Suprapubic skin (tissue), 3 donors: ENCODE results near the gene ZNF205.

ENCODE experiments used
- CTCF ChIP-seq, 2 donors: fragments of 200-600 bp in 1 of 2; fragments of 450-650 bp in 1 of 2; sonication (generic) in 1 of 2; IDR thresholded peaks; one replicate each; pipeline ENCODE4 v1.5.1; 2016 to 2019; ENCODE audit warnings: antibody characterized with exemption in 2 of 2, mild to moderate bottlenecking in 1 of 2, moderate library complexity in 1 of 2
- EP300 ChIP-seq: sonication (generic); formaldehyde crosslinking; IDR thresholded peaks from one replicate; pipeline ENCODE4 v1.6.1; 2017; ENCODE audit warnings: antibody characterized with exemption
- POLR2A ChIP-seq, 2 donors: fragments of 450-650 bp; IDR thresholded peaks; one replicate each; pipeline ENCODE4 v1.6.1; 2017; ENCODE audit warnings: antibody characterized with exemption in 2 of 2, mild to moderate bottlenecking in 2 of 2, moderate library complexity in 2 of 2

GRCh38 chr16:3120435-3120834 lies 8.0 kb downstream of the ZNF205 start:
- TF ChIP-seq EP300, result no peak
- TF ChIP-seq CTCF (IDR thresholded peaks at IDR 0.05), result no peak
- TF ChIP-seq POLR2A (IDR thresholded peaks at IDR 0.05), result no peak
